ENCODE data around the gene SALL1.

- TF ChIP-seq USF2 (IDR thresholded peaks at IDR 0.05; ENCODE audit: borderline replicate concordance, low read depth, low read length) = no peak
- no peak for TF ChIP-seq EP300 (IDR thresholded peaks at IDR 0.05; ENCODE audit: borderline replicate concordance in 1 of 2, low read depth in 1 of 2, low read length in 1 of 2)
- TF ChIP-seq CTCF (IDR thresholded peaks at IDR 0.05) = no peak
- TF ChIP-seq EZH2phosphoT487 (IDR thresholded peaks at IDR 0.05; ENCODE audit: borderline replicate concordance, low read depth) = no peak
- TF ChIP-seq USF1 (IDR thresholded peaks at IDR 0.05; ENCODE audit: borderline replicate concordance, low read depth) = no peak
- TF ChIP-seq PBX3 (IDR thresholded peaks at IDR 0.05) = no peak
- no peak for TF ChIP-seq MAX (IDR thresholded peaks at IDR 0.05; ENCODE audit: low read depth)
These were observed 19.5 kb downstream of the SALL1 start for GRCh38 chr16:51131619-51132018.
